ENCODE data around the gene MRPL52. TPM values are rescaled to one million over a fixed set of nuclear protein-coding genes. Genes with fewer than 3 reads are reported as not detected.
"Not testable (repeated sequence)": the region's sequence is repeated elsewhere in the genome, so short reads cannot be mapped to it uniquely, and the experiment has no call there.

MRPL52 gene
- total RNA-seq, 4 donors from 2014 or later = 48.5 to 153 (median 89.0) TPM

- in situ Hi-C loops (cut with MboI; ENCODE audit: low sequenced_read_pairs in 4 of 4) = loop anchor here (10.0 to 25.0 kb wide), 3 partner anchors 286 to 464 kb away; no protein-coding TSS in a partner anchor
- peak; percentile 67 to 79 for DNase-seq
- H3K4me1 ChIP-seq = peaks cover 42 to 47% of the 10 kb centered on the region in 2 donors
These were observed 21.5 kb downstream of the MRPL52 start for GRCh38 chr14:22850944-22851764.

GRCh38 chr14:22852178-22852577, 22.5 kb downstream of the MRPL52 start:
- not testable (repeated sequence) for ATAC-seq, H3K4me3 ChIP-seq, DNase-seq, H3K9me3 ChIP-seq, H3K36me3 ChIP-seq, H3K27me3 ChIP-seq
- Histone ChIP-seq H3K4me1 (peaks cover 42 to 47% of the 10 kb centered on the region in 2 donors), H3K27ac (peak overlapping the region in 1 of 4 donors; percentile 77)
- intact Hi-C loops (cut with DNase I; ENCODE audit: low total_unique reads) (loop anchor here (2.0 to 5.0 kb wide), 2 partner anchors 19 to 200 kb away; partner anchors contain the start of gene LRP10), in situ Hi-C loops (cut with MboI; ENCODE audit: low sequenced_read_pairs in 4 of 4) (loop anchor here (10.0 to 25.0 kb wide), 3 partner anchors 287 to 465 kb away; no protein-coding TSS in a partner anchor)

More at GRCh38 chr14:22850944-22851764, 21.5 kb downstream of the MRPL52 start:
- no peak overlapping the region for H3K4me3 ChIP-seq
- ATAC-seq = peak; percentile 28 to 35
- intact Hi-C loops (cut with DNase I; ENCODE audit: low total_unique reads) = loop anchor here (5.0 kb wide), 1 partner anchor 199 kb away; no protein-coding TSS in a partner anchor
- peak overlapping the region; percentile 67 to 77 (median 72) for H3K27ac ChIP-seq
- H3K36me3 ChIP-seq = no peaks in the 10 kb centered on the region
- TF ChIP-seq POLR2A (IDR thresholded peaks at IDR 0.05) (no peak), CTCF (IDR thresholded peaks at IDR 0.05 in 4 of 5, conservative IDR thresholded peaks at IDR 0.05 in 1 of 5) (no peak)
- no peaks in the 10 kb centered on the region for H3K27me3 ChIP-seq
- H3K9me3 ChIP-seq = no peaks in the 10 kb centered on the region

GRCh38 chr14:22852599-22852939, 22.9 kb downstream of the MRPL52 start:
- no peak for DNase-seq
- Histone ChIP-seq H3K27ac (no peak overlapping the region), H3K4me3 (no peak overlapping the region), H3K27me3 (no peaks in the 10 kb centered on the region), H3K9me3 (no peaks in the 10 kb centered on the region), H3K36me3 (no peaks in the 10 kb centered on the region), H3K4me1 (peaks cover 42 to 46% of the 10 kb centered on the region in 2 donors)
- in situ Hi-C loops (cut with MboI; ENCODE audit: low sequenced_read_pairs in 4 of 4) (loop anchor here (10.0 to 25.0 kb wide), 3 partner anchors 288 to 465 kb away; no protein-coding TSS in a partner anchor), intact Hi-C loops (cut with DNase I; ENCODE audit: low total_unique reads) (loop anchor here (2.0 to 5.0 kb wide), 2 partner anchors 18 to 200 kb away; partner anchors contain the start of gene LRP10)
- TF ChIP-seq CTCF (IDR thresholded peaks at IDR 0.05 in 4 of 5, conservative IDR thresholded peaks at IDR 0.05 in 1 of 5) (no peak), POLR2A (IDR thresholded peaks at IDR 0.05) (no peak)
- ATAC-seq = no peak

GRCh38 chr14:22852940-22853767, 23.5 kb downstream of the MRPL52 start:
- Histone ChIP-seq H3K27me3 (no peaks in the 10 kb centered on the region), H3K4me3 (peak overlapping the region; percentile 43 to 56 (median 50)), H3K4me1 (peaks cover 40% of the 10 kb centered on the region in 2 donors), H3K9me3 (no peaks in the 10 kb centered on the region), H3K36me3 (no peaks in the 10 kb centered on the region), H3K27ac (peak overlapping the region in 1 of 4 donors; percentile 32)
- in situ Hi-C loops (cut with MboI; ENCODE audit: low sequenced_read_pairs in 4 of 4) (loop anchor here (10.0 to 25.0 kb wide), 3 partner anchors 288 to 466 kb away; no protein-coding TSS in a partner anchor), intact Hi-C loops (cut with DNase I; ENCODE audit: low total_unique reads) (loop anchor here (1.0 to 5.0 kb wide), 4 partner anchors 18 to 296 kb away; partner anchors contain the start of gene LRP10)
- no peak for TF ChIP-seq POLR2A (IDR thresholded peaks at IDR 0.05)
- TF ChIP-seq CTCF (IDR thresholded peaks at IDR 0.05 in 4 of 5, conservative IDR thresholded peaks at IDR 0.05 in 1 of 5) = peak; percentile 90 to 98 (median 94)
- ATAC-seq (peak; percentile 60 to 66), DNase-seq (peak; percentile 52 to 80)

- H3K4me1 ChIP-seq = peaks cover 29% of the 10 kb centered on the region in 2 donors
- ATAC-seq, H3K36me3 ChIP-seq, H3K27ac ChIP-seq, H3K9me3 ChIP-seq, H3K4me3 ChIP-seq, DNase-seq, H3K27me3 ChIP-seq: not testable (repeated sequence)
- in situ Hi-C loops (cut with MboI; ENCODE audit: low sequenced_read_pairs in 4 of 4) = loop anchor here (10.0 to 25.0 kb wide), 3 partner anchors 289 to 467 kb away; no protein-coding TSS in a partner anchor
- intact Hi-C loops (cut with DNase I; ENCODE audit: low total_unique reads) = loop anchor here (5.0 kb wide), 1 partner anchor 202 kb away; no protein-coding TSS in a partner anchor
These were observed 24.6 kb downstream of the MRPL52 start for GRCh38 chr14:22854296-22854695.
